H9 (cell line): ENCODE data around the gene KCNA2. TPM values are rescaled to one million over a fixed set of nuclear protein-coding genes. Genes with fewer than 3 reads are reported as not detected.

Source experiments
- DNase-seq: peaks from one replicate; pipeline ENCODE4 v3.0.0-alpha.2; 2017
- H2AFZ ChIP-seq: one replicate; pipeline ENCODE4 v1.6.1; 2013; ENCODE audit warnings: mild to moderate bottlenecking, low read length, control low read depth, moderate library complexity
- H2AK5ac ChIP-seq: 2 replicates; pipeline ENCODE4 v1.6.1; 2013; ENCODE audit warnings: low read length, control low read depth, mixed read lengths; ENCODE audit not compliant: insufficient read length
- H2BK120ac ChIP-seq: one replicate; pipeline ENCODE4 v1.6.1; 2013; ENCODE audit warnings: low read depth, mild to moderate bottlenecking, low read length, control low read depth, inconsistent platforms; ENCODE audit not compliant: poor library complexity, severe bottlenecking
- H2BK12ac ChIP-seq: 2 replicates; pipeline ENCODE4 v1.6.1; 2013; ENCODE audit warnings: low read length, control low read depth, mixed read lengths, low read depth; ENCODE audit not compliant: insufficient read length
- H2BK15ac ChIP-seq: 2 replicates; pipeline ENCODE4 v1.6.1; 2013; ENCODE audit warnings: low read depth, low read length, control low read depth
- H2BK20ac ChIP-seq: one replicate; pipeline ENCODE4 v1.6.1; 2013; ENCODE audit warnings: low read depth, mild to moderate bottlenecking, low read length, control low read depth, inconsistent platforms; ENCODE audit not compliant: poor library complexity, severe bottlenecking
- H2BK5ac ChIP-seq: 2 replicates; pipeline ENCODE4 v1.6.1; 2013; ENCODE audit warnings: low read length, control low read depth, mixed read lengths; ENCODE audit not compliant: insufficient read length
- H3K14ac ChIP-seq: 2 replicates; pipeline ENCODE4 v1.6.1; 2013; ENCODE audit warnings: low read length, control low read depth; ENCODE audit not compliant: insufficient read depth
- H3K18ac ChIP-seq: 2 replicates; pipeline ENCODE4 v1.6.1; 2013; ENCODE audit warnings: low read depth, mild to moderate bottlenecking, mixed read lengths, low read length, control low read depth; ENCODE audit not compliant: insufficient read length
- H3K23ac ChIP-seq: 2 replicates; pipeline ENCODE4 v1.6.1; 2013; ENCODE audit warnings: low read length, control low read depth, mixed read lengths, low read depth; ENCODE audit not compliant: insufficient read length
- H3K23me2 ChIP-seq: 2 replicates; pipeline ENCODE4 v1.6.1; 2013; ENCODE audit warnings: low read depth, mild to moderate bottlenecking, mixed read lengths, low read length, control low read depth; ENCODE audit not compliant: insufficient read length, poor library complexity, severe bottlenecking
- H3K27ac ChIP-seq: 2 replicates; pipeline ENCODE4 v1.5.1; 2013; ENCODE audit warnings: low read length, control low read depth, mixed read lengths, low read depth; ENCODE audit not compliant: insufficient read length
- H3K27me3 ChIP-seq: 2 replicates; pipeline ENCODE4 v1.6.1; 2013; ENCODE audit warnings: low read length, control low read depth, inconsistent platforms; ENCODE audit not compliant: insufficient read depth
- H3K4ac ChIP-seq: 2 replicates; pipeline ENCODE4 v1.6.1; 2013; ENCODE audit warnings: low read depth, mild to moderate bottlenecking, control low read depth, inconsistent platforms, low read length, moderate library complexity
- H3K4me1 ChIP-seq: 2 replicates; pipeline ENCODE4 v1.6.1; 2013; ENCODE audit warnings: low read length, control low read depth, inconsistent platforms; ENCODE audit not compliant: insufficient read depth
- H3K4me2 ChIP-seq: 2 replicates; pipeline ENCODE4 v1.6.1; 2013; ENCODE audit warnings: low read length, control low read depth, mixed read lengths; ENCODE audit not compliant: insufficient read length, insufficient read depth
- H3K56ac ChIP-seq: 2 replicates; pipeline ENCODE4 v1.6.1; 2013; ENCODE audit warnings: low read depth, mild to moderate bottlenecking, mixed read lengths, low read length, control low read depth; ENCODE audit not compliant: insufficient read length
- H3K79me1 ChIP-seq: 2 replicates; pipeline ENCODE4 v1.6.1; 2013; ENCODE audit warnings: low read depth, mild to moderate bottlenecking, moderate library complexity, low read length, control low read depth, inconsistent platforms; ENCODE audit not compliant: insufficient read depth, poor library complexity, severe bottlenecking
- H3K79me2 ChIP-seq: 2 replicates; pipeline ENCODE4 v1.6.1; 2013; ENCODE audit warnings: low read length, control low read depth, inconsistent platforms; ENCODE audit not compliant: insufficient read depth
- H3K9ac ChIP-seq: 2 replicates; pipeline ENCODE4 v1.6.1; 2013; ENCODE audit warnings: low read length, control low read depth, mixed read lengths; ENCODE audit not compliant: insufficient read length; ENCODE audit errors: extremely low read depth
- H3K9me3 ChIP-seq: one replicate; pipeline ENCODE4 v1.6.1; 2013; ENCODE audit warnings: low read depth, low read length, inconsistent platforms; ENCODE audit not compliant: control insufficient read depth
- H3T11ph ChIP-seq: one replicate; pipeline ENCODE4 v1.6.1; 2013; ENCODE audit warnings: mild to moderate bottlenecking, low read length, control low read depth, inconsistent platforms
- H4K20me1 ChIP-seq: one replicate; pipeline ENCODE4 v1.6.1; 2013; ENCODE audit not compliant: control insufficient read depth, insufficient read length, insufficient read depth
- H4K5ac ChIP-seq: 2 replicates; pipeline ENCODE4 v1.6.1; 2013; ENCODE audit warnings: low read depth, mild to moderate bottlenecking, mixed read lengths, low read length, control low read depth; ENCODE audit not compliant: insufficient read length
- H4K8ac ChIP-seq: replicated peaks from 2 replicates; pipeline ENCODE4 v1.6.1; 2013; ENCODE audit warnings: low read length, control low read depth, mixed read lengths, low read depth; ENCODE audit not compliant: insufficient read length
- H4K91ac ChIP-seq: 2 replicates; pipeline ENCODE4 v1.6.1; 2013; ENCODE audit warnings: low read depth, mild to moderate bottlenecking, moderate library complexity, mixed read lengths, low read length, control low read depth; ENCODE audit not compliant: insufficient read length
- H3K27ac Mint-ChIP-seq, 3 experiments: 2 replicates in 2 of 3; 3 replicates in 1 of 3; pipeline ENCODE4 v1.8.0; 2020 to 2021; ENCODE audit warnings: mixed read lengths in 3 of 3, mild to moderate bottlenecking in 1 of 3, moderate library complexity in 1 of 3
- H3K27me3 Mint-ChIP-seq: 2 replicates; pipeline ENCODE4 v1.8.0; 2021; ENCODE audit warnings: low read depth, mild to moderate bottlenecking, moderate library complexity, mixed read lengths
- H3K36me3 Mint-ChIP-seq, 3 experiments: 2 replicates in 2 of 3; 3 replicates in 1 of 3; pipeline ENCODE4 v1.8.0; 2020 to 2021; ENCODE audit warnings: low read depth in 3 of 3, mixed read lengths in 3 of 3; ENCODE audit not compliant: insufficient read depth in 1 of 3
- H3K4me1 Mint-ChIP-seq, 2 experiments: 2 replicates each; pipeline ENCODE4 v1.8.0; 2020; ENCODE audit warnings: mixed read lengths in 2 of 2
- H3K4me3 Mint-ChIP-seq, 2 experiments: 2 replicates in 1 of 2; 3 replicates in 1 of 2; pipeline ENCODE4 v1.8.0; 2020 to 2021; ENCODE audit warnings: mild to moderate bottlenecking in 2 of 2, mixed read lengths in 2 of 2, moderate library complexity in 1 of 2
- H3K9me3 Mint-ChIP-seq, 2 experiments: 2 replicates in 1 of 2; 3 replicates in 1 of 2; pipeline ENCODE4 v1.8.0; 2020; ENCODE audit warnings: mild to moderate bottlenecking in 2 of 2, mixed read lengths in 2 of 2, moderate library complexity in 1 of 2
- WGBS: extraction: QIAGEN DNeasy Blood & Tissue Kit; methylation state at CpG from one replicate; pipeline ENCODE4 v1.1.7; 2013; ENCODE audit warnings: missing lambda C conversion rate, low lambda C conversion rate, mixed read lengths; ENCODE audit not compliant: insufficient read length; ENCODE audit errors: extremely low coverage; 5-methylcytosine and 5-hydroxymethylcytosine counted together
- total RNA-seq: library from RNA; stranded (reverse); gene quantifications from 2 replicates; pipeline ENCODE4 v1.2.1, GENCODE V29; 2021
- TF ChIP-seq, protein P1 (sequence below): fragments of 200-600 bp; sonication (generic); conservative IDR thresholded peaks from 3 replicates; pipeline ENCODE4 v1.8.0; 2021; ENCODE audit warnings: antibody characterized with exemption, mild to moderate bottlenecking

Gene KCNA2
- total RNA-seq, 1 experiment from 2014 or later: 0.33 TPM

- no peak overlapping the region for H2BK15ac ChIP-seq
- H2BK5ac ChIP-seq: no peak overlapping the region
- no peaks in the 10 kb centered on the region for H4K20me1 ChIP-seq
- H2BK12ac ChIP-seq: no peak overlapping the region
- no peak overlapping the region for H3K4ac ChIP-seq
- no peak overlapping the region for H4K5ac ChIP-seq
- H3K4me1 Mint-ChIP-seq: peaks cover 9% of the 10 kb centered on the region in 2 experiments
- no peak overlapping the region for H3K56ac ChIP-seq
- H3K79me2 ChIP-seq: no peaks in the 10 kb centered on the region
- H2BK20ac ChIP-seq: no peak overlapping the region
- no peak overlapping the region for H3K27ac ChIP-seq
- H3K9me3 Mint-ChIP-seq: no peaks in the 10 kb centered on the region
- H2AFZ ChIP-seq: no peak overlapping the region
- no peaks in the 10 kb centered on the region for H3K79me1 ChIP-seq
- peaks cover 12% of the 10 kb centered on the region; the same call in 1 of the 2 replicates for H3K27me3 ChIP-seq
- H3K14ac ChIP-seq: no peak overlapping the region
- H3K4me1 ChIP-seq: no peaks in the 10 kb centered on the region
- no peaks in the 10 kb centered on the region for H3K36me3 Mint-ChIP-seq
- H3K23ac ChIP-seq: no peak overlapping the region
- H3K27me3 Mint-ChIP-seq: peaks cover 92% of the 10 kb centered on the region
- no peak overlapping the region for H3K18ac ChIP-seq
- no peak overlapping the region for H3K4me2 ChIP-seq
- no peaks in the 10 kb centered on the region for H3K9me3 ChIP-seq
- H4K91ac ChIP-seq: no peak overlapping the region
- no peak overlapping the region for H3K4me3 Mint-ChIP-seq
- H3K27ac Mint-ChIP-seq: no peak overlapping the region
- H3K9ac ChIP-seq: no peak overlapping the region
- no peak overlapping the region for H4K8ac ChIP-seq
- no peak overlapping the region for H2BK120ac ChIP-seq
- no CpG with 5 or more reads among the region's 3 CpGs for WGBS
- no peak overlapping the region for H2AK5ac ChIP-seq
- H3K23me2 ChIP-seq: no peaks in the 10 kb centered on the region
- no peak overlapping the region for H3T11ph ChIP-seq
- TF ChIP-seq, protein P1, sequence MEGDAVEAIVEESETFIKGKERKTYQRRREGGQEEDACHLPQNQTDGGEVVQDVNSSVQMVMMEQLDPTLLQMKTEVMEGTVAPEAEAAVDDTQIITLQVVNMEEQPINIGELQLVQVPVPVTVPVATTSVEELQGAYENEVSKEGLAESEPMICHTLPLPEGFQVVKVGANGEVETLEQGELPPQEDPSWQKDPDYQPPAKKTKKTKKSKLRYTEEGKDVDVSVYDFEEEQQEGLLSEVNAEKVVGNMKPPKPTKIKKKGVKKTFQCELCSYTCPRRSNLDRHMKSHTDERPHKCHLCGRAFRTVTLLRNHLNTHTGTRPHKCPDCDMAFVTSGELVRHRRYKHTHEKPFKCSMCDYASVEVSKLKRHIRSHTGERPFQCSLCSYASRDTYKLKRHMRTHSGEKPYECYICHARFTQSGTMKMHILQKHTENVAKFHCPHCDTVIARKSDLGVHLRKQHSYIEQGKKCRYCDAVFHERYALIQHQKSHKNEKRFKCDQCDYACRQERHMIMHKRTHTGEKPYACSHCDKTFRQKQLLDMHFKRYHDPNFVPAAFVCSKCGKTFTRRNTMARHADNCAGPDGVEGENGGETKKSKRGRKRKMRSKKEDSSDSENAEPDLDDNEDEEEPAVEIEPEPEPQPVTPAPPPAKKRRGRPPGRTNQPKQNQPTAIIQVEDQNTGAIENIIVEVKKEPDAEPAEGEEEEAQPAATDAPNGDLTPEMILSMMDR: no peak
- no peak for DNase-seq
Measured at GRCh38 chr1:110600716-110601115, 5.4 kb downstream of the KCNA2 start.
